Stimulated activated CD4-positive, alpha-beta T cell treated with anti-CD3 and anti-CD28 coated beads, Interleukin-4, amount 100 ng/mL, for 48 hours (primary cell): ENCODE results near the gene RPS6KA2.

ENCODE experiments used
- DNase-seq, 2 donors: peaks; one replicate each; pipeline ENCODE4 v3.0.0-alpha.2; 2020; ENCODE audit warnings: low read depth in 2 of 2

RPS6KA2 gene

GRCh38 chr6:166488076-166488685 is 138.9 kb downstream of the RPS6KA2 start:
- peak; percentile 43 to 60 for DNase-seq

- DNase-seq = no peak
Measured at GRCh38 chr6:166487148-166487547, 139.9 kb downstream of the RPS6KA2 start.

- DNase-seq = no peak
Measured at GRCh38 chr6:166486536-166486880, 140.5 kb downstream of the RPS6KA2 start.

GRCh38 chr6:166485651-166486535 is 141.2 kb downstream of the RPS6KA2 start:
- no peak for DNase-seq

GRCh38 chr6:166484863-166485262 is 142.2 kb downstream of the RPS6KA2 start:
- DNase-seq = no peak

GRCh38 chr6:166483573-166484250 is 143.3 kb downstream of the RPS6KA2 start:
- DNase-seq = no peak

- no peak for DNase-seq
Measured at GRCh38 chr6:166483026-166483425, 144.0 kb downstream of the RPS6KA2 start.

- DNase-seq = no peak
Measured at GRCh38 chr6:166478782-166479592, 148.1 kb downstream of the RPS6KA2 start.

GRCh38 chr6:166477647-166478365 is 149.2 kb downstream of the RPS6KA2 start:
- no peak for DNase-seq

- no peak for DNase-seq
Measured at GRCh38 chr6:166476634-166477215, 150.3 kb downstream of the RPS6KA2 start.

GRCh38 chr6:166476061-166476591 is 150.9 kb downstream of the RPS6KA2 start:
- no peak for DNase-seq

- DNase-seq = no peak
Measured at GRCh38 chr6:166474721-166475565, 152.1 kb downstream of the RPS6KA2 start.

- no peak for DNase-seq
Measured at GRCh38 chr6:166473886-166474571, 153.0 kb downstream of the RPS6KA2 start.

- no peak for DNase-seq
Measured at GRCh38 chr6:166472636-166473035, 154.4 kb downstream of the RPS6KA2 start.

- DNase-seq = no peak
Measured at GRCh38 chr6:166471797-166472260, 155.2 kb downstream of the RPS6KA2 start.

GRCh38 chr6:166470863-166471410 is 156.1 kb downstream of the RPS6KA2 start:
- no peak for DNase-seq

GRCh38 chr6:166470029-166470862 is 156.8 kb downstream of the RPS6KA2 start:
- DNase-seq = no peak
